GM03348 (cell line): Measurements from ENCODE around the gene MNX1.

Experiments used
- DNase-seq: peaks from one replicate; pipeline ENCODE4 v3.0.0; 2012; ENCODE audit warnings: low spot score

The MNX1 gene

GRCh38 chr7:156968183-156968582 is 42.3 kb downstream of the MNX1 start:
- DNase-seq, result no peak

GRCh38 chr7:156966387-156966786 is 44.1 kb downstream of the MNX1 start:
- DNase-seq, result no peak

GRCh38 chr7:156964971-156965370 is 45.5 kb downstream of the MNX1 start:
- no peak for DNase-seq

DNA sequence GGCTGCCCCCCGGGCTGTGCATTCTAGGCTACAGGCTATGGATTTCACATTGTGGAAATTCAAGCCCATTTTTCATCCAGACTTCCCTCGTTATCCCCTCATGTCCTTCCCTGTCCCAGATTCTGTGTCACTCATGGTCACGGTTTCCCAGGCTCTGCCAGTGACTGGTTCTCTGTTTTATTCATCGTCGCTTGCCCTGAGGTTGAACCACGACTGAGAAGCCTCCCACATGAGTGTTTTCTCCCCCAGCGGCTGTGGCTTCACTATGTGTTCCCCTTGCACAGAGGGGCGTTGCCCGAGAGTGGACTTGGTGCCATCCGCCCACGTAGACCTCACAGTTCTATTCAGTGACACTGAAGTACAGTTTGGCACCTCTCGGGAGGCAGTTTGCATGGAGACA is 47.0 kb downstream of the MNX1 start:
- DNase-seq, result no peak

GRCh38 chr7:156962897-156963296 is 47.6 kb downstream of the MNX1 start:
- no peak for DNase-seq

- no peak for DNase-seq
Observed at GRCh38 chr7:156962145-156962544, 48.3 kb downstream of the MNX1 start.

- DNase-seq, result no peak
Observed at GRCh38 chr7:156956727-156957126, 53.7 kb downstream of the MNX1 start.

DNA sequence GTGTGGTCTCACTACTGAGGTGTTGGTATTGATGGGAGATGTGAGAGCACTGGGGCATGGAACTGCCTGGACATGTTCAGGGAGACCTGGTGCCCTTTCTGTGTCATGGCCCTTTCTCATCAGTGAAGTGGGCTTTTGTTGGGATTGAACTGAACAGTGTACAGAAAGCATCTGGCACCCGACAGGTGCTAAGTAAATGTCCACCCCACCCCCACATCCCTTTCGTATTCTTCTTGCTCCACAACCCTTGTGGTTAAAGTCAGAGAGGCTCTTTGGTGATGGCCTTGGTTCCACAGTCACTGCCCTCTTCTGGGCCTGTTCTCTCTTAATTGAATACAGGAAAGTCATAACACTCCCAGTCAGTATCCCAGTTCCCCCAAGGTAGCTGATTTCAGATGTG is 55.5 kb downstream of the MNX1 start:
- no peak for DNase-seq
